K562 (cell line): Measurements from ENCODE around the gene FMN1. TPM values are rescaled to one million over a fixed set of nuclear protein-coding genes. Genes with fewer than 3 reads are reported as not detected.

Experiments
- ATAC-seq: fragments of 200-7000 bp; cut with Tn5 transposase; 3 replicates; pipeline ENCODE4 v1.9.1; 2020; ENCODE audit warnings: moderate library complexity
- BruUV-seq: library from RNA; stranded (reverse); fragments of 400-500 nt; replicated peaks from 2 replicates; lab custom pipeline; 2021; lab: Mats Ljungman, UMichigan
- CTCF ChIA-PET: fragments of 300-600 bp; formaldehyde crosslinking; extraction: SDS; loops from one replicate; lab custom pipeline; 2021; ENCODE audit warnings: low intra/inter-chr PET ratio; lab: Yijun Ruan, JAX
- POLR2A ChIA-PET: fragments of 300-600, 350-650 bp; sonication (Branson Sonifier 250); formaldehyde crosslinking; extraction: SDS; loops from one replicate; lab custom pipeline; 2021; ENCODE audit warnings: antibody characterized with exemption, inconsistent platforms; lab: Yijun Ruan, JAX
- DNase-seq, 4 experiments: peaks; one replicate each; pipeline versions ENCODE4 v3.0.0 to v3.0.0-alpha.2; 2011 to 2018; ENCODE audit warnings: low spot score in 3 of 4, mixed read lengths in 3 of 4; ENCODE audit errors: extremely low read depth in 1 of 4
- FAIRE-seq: peaks from 2 replicates; lab custom pipeline; 2011; peaks lifted over from hg19 to GRCh38; lab: Jason Lieb, UNC
- H2AFZ ChIP-seq: 2 replicates; pipeline ENCODE4 v1.6.0; 2011; ENCODE audit warnings: low read depth, low read length, control low read depth, inconsistent platforms
- H3K27ac ChIP-seq: fragments of 200-600 bp; 3 replicates; pipeline ENCODE4 v1.8.0; 2011; ENCODE audit warnings: low read depth, mild to moderate bottlenecking, control low read depth, inconsistent platforms, low read length, moderate library complexity, mixed read lengths; ENCODE audit errors: extremely low read depth
- H3K27me3 ChIP-seq, 2 experiments: fragments of 300-600 bp in 1 of 2; 2 replicates in 1 of 2; 3 replicates in 1 of 2; pipeline versions ENCODE4 v1.6.0 to v1.8.0; 2011; ENCODE audit warnings: inconsistent platforms in 2 of 2, low read length in 2 of 2, mild to moderate bottlenecking in 1 of 2, mixed read lengths in 1 of 2, moderate library complexity in 1 of 2; ENCODE audit not compliant: control insufficient read depth in 2 of 2, insufficient read depth in 2 of 2
- H3K36me3 ChIP-seq: fragments of 300-600 bp; 3 replicates; pipeline ENCODE4 v1.8.0; 2011; ENCODE audit warnings: mild to moderate bottlenecking, low read length, inconsistent platforms; ENCODE audit not compliant: control insufficient read depth, insufficient read depth
- H3K4me1 ChIP-seq, 2 experiments: fragments of 200-600 bp in 1 of 2; replicated peaks in 1 of 2; 2 replicates in 1 of 2; 3 replicates in 1 of 2; pipeline versions ENCODE4 v1.5.1 to v1.8.0; 2011; ENCODE audit warnings: inconsistent platforms in 2 of 2, low read length in 2 of 2, mild to moderate bottlenecking in 1 of 2, mixed read lengths in 1 of 2, moderate library complexity in 1 of 2; ENCODE audit not compliant: control insufficient read depth in 2 of 2, insufficient read depth in 2 of 2
- H3K4me2 ChIP-seq: 2 replicates; pipeline ENCODE4 v1.6.1; 2011; ENCODE audit warnings: low read length, control low read depth, inconsistent platforms, mixed read lengths; ENCODE audit not compliant: insufficient read depth
- H3K4me3 ChIP-seq: fragments of 200-600 bp; sonication (generic), shearing (Covaris generic); 2 replicates; pipeline ENCODE4 v1.5.1; 2016; ENCODE audit warnings: control low read depth, inconsistent platforms
- H3K79me2 ChIP-seq: fragments of 200-600 bp; 3 replicates; pipeline ENCODE4 v1.8.0; 2011; ENCODE audit warnings: low read length, inconsistent platforms; ENCODE audit not compliant: control insufficient read depth, insufficient read depth
- H3K9ac ChIP-seq, 2 experiments: 2 replicates each; pipeline versions ENCODE4 v1.6.0 to v1.6.1; 2011; ENCODE audit warnings: low read depth in 2 of 2, low read length in 2 of 2, control low read depth in 1 of 2, inconsistent platforms in 1 of 2, mild to moderate bottlenecking in 1 of 2, mixed read lengths in 1 of 2; ENCODE audit not compliant: insufficient read depth in 1 of 2
- H3K9me1 ChIP-seq: one replicate; pipeline ENCODE4 v1.6.0; 2011; ENCODE audit warnings: inconsistent platforms, mild to moderate bottlenecking, low read length, moderate library complexity; ENCODE audit not compliant: control insufficient read depth, insufficient read depth
- H3K9me3 ChIP-seq: replicated peaks from 2 replicates; pipeline ENCODE4 v1.5.1; 2011; ENCODE audit warnings: low read depth, low read length, inconsistent platforms; ENCODE audit not compliant: control insufficient read depth, insufficient read depth
- H4K20me1 ChIP-seq: replicated peaks from 2 replicates; pipeline ENCODE4 v1.6.1; 2011; ENCODE audit warnings: low read length, inconsistent platforms, mixed read lengths; ENCODE audit not compliant: control insufficient read depth, insufficient read depth
- PHF20 ChIP-seq: fragments of 450-650 bp; IDR thresholded peaks from 2 replicates; pipeline ENCODE4 v1.6.1; 2018; ENCODE audit not compliant: partially characterized antibody
- RAD21 ChIP-seq, 2 experiments: fragments of 250-450 bp in 1 of 2; fragments of 450-650 bp in 1 of 2; sonication (Bioruptor Pico) in 1 of 2; formaldehyde crosslinking in 1 of 2; IDR thresholded peaks in 1 of 2; conservative IDR thresholded peaks in 1 of 2; 2 replicates each; pipeline versions ENCODE4 v1.4.0 to v1.8.0; 2020 to 2022; ENCODE audit warnings: mild to moderate bottlenecking in 2 of 2, moderate library complexity in 1 of 2
- YY1 ChIP-seq, 3 experiments: IDR thresholded peaks; 2 replicates each; pipeline ENCODE4 v1.6.1; 2011; ENCODE audit warnings: low read length in 2 of 3, mild to moderate bottlenecking in 2 of 3, moderate library complexity in 2 of 3, borderline replicate concordance in 1 of 3, control low read depth in 1 of 3, low read depth in 1 of 3; ENCODE audit not compliant: insufficient read depth in 3 of 3, insufficient replicate concordance in 2 of 3, control insufficient read depth in 1 of 3, insufficient read length in 1 of 3; ENCODE audit errors: extremely low read depth in 1 of 3
- ZBTB26 ChIP-seq: fragments of 450-650 bp; formaldehyde crosslinking; IDR thresholded peaks from 2 replicates; pipeline ENCODE4 v1.4.0; 2022; ENCODE audit warnings: missing genetic modification characterization
- ZNF75A ChIP-seq: fragments of 450-650 bp; formaldehyde crosslinking; IDR thresholded peaks from 2 replicates; pipeline ENCODE4 v1.4.0; 2020; ENCODE audit warnings: mild to moderate bottlenecking
- WGBS: fragments of 100-300 bp; shearing (Covaris generic); methylation state at CpG from one replicate; pipeline ENCODE4 v1.1.6; 2016; ENCODE audit warnings: low coverage, mixed read lengths; ENCODE audit not compliant: insufficient coverage; ENCODE audit errors: missing lambda C conversion rate; 5-methylcytosine and 5-hydroxymethylcytosine counted together
- in situ Hi-C: fragments of 300-500 bp; cut with MboI; formaldehyde crosslinking; loops from 4 replicates; pipeline ENCODE4 v1.15.0; 2018; ENCODE audit warnings: inconsistent platforms, mixed read lengths
- intact Hi-C: fragments of 100-400 bp; cut with micrococcal nuclease; formaldehyde crosslinking; loops from 2 replicates; pipeline ENCODE4 v1.14.2; 2022
- polyA plus RNA-seq, 8 experiments: library from polyadenylated mRNA; depleted of rRNA in 4 of 8; stranded (reverse) in 5 of 8; unstranded in 3 of 8; fragments of >200 nt; fragmentation: Nextera tagmentation in 2 of 8; fragmentation: Illumina TruSeq in 1 of 8; extraction: Ambion mirVana in 2 of 8; extraction: Trizol in 1 of 8; gene quantifications; 2 replicates each; pipeline versions ENCODE4 v1.2.1 to v1.2.3, GENCODE V29; 2011 to 2014; ENCODE audit warnings: inconsistent platforms in 1 of 8, missing spikeins in 1 of 8
- total RNA-seq, 7 experiments: library from RNA; depleted of rRNA in 6 of 7; stranded (reverse); fragments of >200 nt in 6 of 7; fragmentation: Illumina TruSeq in 2 of 7; extraction: Trizol in 2 of 7; gene quantifications; 2 replicates each; pipeline versions ENCODE4 v1.2.1 to v1.2.3, GENCODE V29; 2011 to 2021; ENCODE audit warnings: low replicate concordance in 1 of 7
- TF ChIP-seq, protein P1 (sequence below): IDR thresholded peaks from 2 replicates; pipeline ENCODE4 v1.6.1; 2016; ENCODE audit warnings: missing genetic modification characterization, missing compliant biosample characterization
- TF ChIP-seq, protein P2 (sequence below): sonication (generic); formaldehyde crosslinking; IDR thresholded peaks from 2 replicates; pipeline ENCODE4 v1.8.1; 2023; ENCODE audit warnings: mild to moderate bottlenecking, missing genetic modification reagents

The FMN1 gene
- total and polyA plus RNA-seq, 9 of the 15 experiments (the other 6 are each of a cell fraction or from before 2014, with no cell fraction given), result 0.03 to 0.07 (median 0.04) TPM; not detected in 6

GRCh38 chr15:32936976-32937375 lies 257.5 kb downstream of the FMN1 start:
- Histone ChIP-seq H3K9me3 (no peaks in the 10 kb centered on the region), H3K27ac (no peak overlapping the region), H3K9me1 (no peaks in the 10 kb centered on the region)
- no peak for FAIRE-seq
- DNase-seq, result no peak
- 0% methylated on average over 4 of the region's 4 CpGs for WGBS
- BruUV-seq, result no TSS peak
- CTCF ChIA-PET, result interaction anchor here (1.6 kb wide), 1 partner anchor 274 kb away, joined by 3 read pairs; no protein-coding TSS in a partner anchor
- TF ChIP-seq PHF20, result no peak
- TF ChIP-seq, protein P1, sequence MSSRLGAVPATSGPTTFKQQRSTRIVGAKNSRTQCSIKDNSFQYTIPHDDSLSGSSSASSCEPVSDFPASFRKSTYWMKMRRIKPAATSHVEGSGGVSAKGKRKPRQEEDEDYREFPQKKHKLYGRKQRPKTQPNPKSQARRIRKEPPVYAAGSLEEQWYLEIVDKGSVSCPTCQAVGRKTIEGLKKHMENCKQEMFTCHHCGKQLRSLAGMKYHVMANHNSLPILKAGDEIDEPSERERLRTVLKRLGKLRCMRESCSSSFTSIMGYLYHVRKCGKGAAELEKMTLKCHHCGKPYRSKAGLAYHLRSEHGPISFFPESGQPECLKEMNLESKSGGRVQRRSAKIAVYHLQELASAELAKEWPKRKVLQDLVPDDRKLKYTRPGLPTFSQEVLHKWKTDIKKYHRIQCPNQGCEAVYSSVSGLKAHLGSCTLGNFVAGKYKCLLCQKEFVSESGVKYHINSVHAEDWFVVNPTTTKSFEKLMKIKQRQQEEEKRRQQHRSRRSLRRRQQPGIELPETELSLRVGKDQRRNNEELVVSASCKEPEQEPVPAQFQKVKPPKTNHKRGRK, result 0 out of 2 replicates have a peak, but pooled peaks have one; percentile 6
- TF ChIP-seq, all 486 proteins: peak for 1
- H3K4me1 ChIP-seq, result no peaks in the 10 kb centered on the region
- H4K20me1 ChIP-seq, result no peaks in the 10 kb centered on the region
- intact Hi-C loops (loop anchor here (10.0 kb wide), 1 partner anchor 92 kb away; no protein-coding TSS in a partner anchor), in situ Hi-C loops (no loop called here)
- ATAC-seq, result no peak
- H3K79me2 ChIP-seq, result no peaks in the 10 kb centered on the region
- POLR2A ChIA-PET, result no interaction called here
- no peaks in the 10 kb centered on the region for H3K36me3 ChIP-seq
- H2AFZ ChIP-seq, result no peak overlapping the region
- H3K4me2 ChIP-seq, result no peak overlapping the region
- H3K9ac ChIP-seq, result no peak overlapping the region
- no peaks in the 10 kb centered on the region; a peak in 2 of 5 replicates for H3K27me3 ChIP-seq
- no peak overlapping the region for H3K4me3 ChIP-seq

- POLR2A ChIA-PET, result no interaction called here
- in situ Hi-C loops, result no loop called here
- intact Hi-C loops, result loop anchor here (10.0 kb wide), 1 partner anchor 92 kb away; no protein-coding TSS in a partner anchor
- TF ChIP-seq ZNF75A (CRISPR knock-in tag) (no peak), YY1 (IDR thresholded peaks at IDR 0.05; ENCODE audit: borderline replicate concordance in 1 of 3, control insufficient read depth in 1 of 3, extremely low read depth in 1 of 3, insufficient read depth in 3 of 3, insufficient read length in 1 of 3, insufficient replicate concordance in 2 of 3, low read depth in 1 of 3, low read length in 2 of 3) (no peak), RAD21 (CRISPR knock-in tag; conservative IDR thresholded peaks at IDR 0.05 in 1 of 2, IDR thresholded peaks at IDR 0.05 in 1 of 2) (peak in 1 of 2 experiments; percentile 26; a peak in 1 of 4 replicates), ZBTB26 (CRISPR knock-in tag) (0 out of 2 replicates have a peak, but pooled peaks have one; percentile 16)
- TF ChIP-seq, protein P2, sequence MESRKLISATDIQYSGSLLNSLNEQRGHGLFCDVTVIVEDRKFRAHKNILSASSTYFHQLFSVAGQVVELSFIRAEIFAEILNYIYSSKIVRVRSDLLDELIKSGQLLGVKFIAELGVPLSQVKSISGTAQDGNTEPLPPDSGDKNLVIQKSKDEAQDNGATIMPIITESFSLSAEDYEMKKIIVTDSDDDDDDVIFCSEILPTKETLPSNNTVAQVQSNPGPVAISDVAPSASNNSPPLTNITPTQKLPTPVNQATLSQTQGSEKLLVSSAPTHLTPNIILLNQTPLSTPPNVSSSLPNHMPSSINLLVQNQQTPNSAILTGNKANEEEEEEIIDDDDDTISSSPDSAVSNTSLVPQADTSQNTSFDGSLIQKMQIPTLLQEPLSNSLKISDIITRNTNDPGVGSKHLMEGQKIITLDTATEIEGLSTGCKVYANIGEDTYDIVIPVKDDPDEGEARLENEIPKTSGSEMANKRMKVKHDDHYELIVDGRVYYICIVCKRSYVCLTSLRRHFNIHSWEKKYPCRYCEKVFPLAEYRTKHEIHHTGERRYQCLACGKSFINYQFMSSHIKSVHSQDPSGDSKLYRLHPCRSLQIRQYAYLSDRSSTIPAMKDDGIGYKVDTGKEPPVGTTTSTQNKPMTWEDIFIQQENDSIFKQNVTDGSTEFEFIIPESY (CRISPR knock-in tag), result no peak
Observed at GRCh38 chr15:32936283-32936918, 258.1 kb downstream of the FMN1 start.

More at GRCh38 chr15:32936283-32936918, 258.1 kb downstream of the FMN1 start:
- no peak overlapping the region for H3K4me3 ChIP-seq
- H3K9me3 ChIP-seq, result no peaks in the 10 kb centered on the region
- ATAC-seq (peak; percentile 62; the same call in 2 of the 3 replicates), FAIRE-seq (no peak), DNase-seq (peak; percentile 9 to 13 (median 12))
- CTCF ChIA-PET, result interaction anchor here (1.6 kb wide), 1 partner anchor 273 kb away, joined by 3 read pairs; no protein-coding TSS in a partner anchor
- BruUV-seq, result no TSS peak
- no peaks in the 10 kb centered on the region for H3K36me3 ChIP-seq
- no peaks in the 10 kb centered on the region for H3K79me2 ChIP-seq
- H4K20me1 ChIP-seq, result no peaks in the 10 kb centered on the region
- H2AFZ ChIP-seq, result no peak overlapping the region
- no peaks in the 10 kb centered on the region for H3K9me1 ChIP-seq
- H3K9ac ChIP-seq, result no peak overlapping the region
- no peaks in the 10 kb centered on the region; a peak in 2 of 5 replicates for H3K27me3 ChIP-seq
- H3K4me1 ChIP-seq, result no peaks in the 10 kb centered on the region
- no peak overlapping the region for H3K27ac ChIP-seq
- H3K4me2 ChIP-seq, result no peak overlapping the region
- 9% methylated on average over 1 of the region's 1 CpG for WGBS
